Panc1 (cell line): ENCODE results near the gene HES5. TPM values are rescaled to one million over a fixed set of nuclear protein-coding genes. Genes with fewer than 3 reads are reported as not detected.

Experiments used
- ATAC-seq: fragments of 200-7000 bp; cut with Tn5 transposase; 2 replicates; pipeline ENCODE4 v1.9.1; 2020; ENCODE audit warnings: mild to moderate bottlenecking, moderate library complexity
- BruUV-seq: library from RNA; stranded (reverse); fragments of 400-500 nt; replicated peaks from 2 replicates; lab custom pipeline; 2021; lab: Mats Ljungman, UMichigan
- CTCF ChIA-PET: fragments of 300-600 bp; sonication (Branson Sonifier 250); formaldehyde crosslinking; loops from one replicate; lab custom pipeline; 2022; ENCODE audit warnings: antibody characterized with exemption; lab: Charles Lee
- POLR2A ChIA-PET: fragments of 300-600 bp; sonication (Branson Sonifier 250); formaldehyde crosslinking; loops from one replicate; lab custom pipeline; 2022; ENCODE audit warnings: antibody characterized with exemption; lab: Charles Lee
- DNase-seq: peaks from one replicate; pipeline ENCODE4 v3.0.0-alpha.2; 2010; ENCODE audit warnings: low read depth, low spot score
- H3K27ac ChIP-seq: 2 replicates; pipeline ENCODE4 v1.5.1; 2011; ENCODE audit warnings: mild to moderate bottlenecking, low read length, inconsistent platforms
- H3K27me3 ChIP-seq: fragments of 200-500 bp; sonication (Bioruptor generic); 2 replicates; pipeline ENCODE4 v1.6.0; 2014; ENCODE audit warnings: low read length, inconsistent platforms; ENCODE audit not compliant: control insufficient read depth, insufficient read depth
- H3K36me3 ChIP-seq: fragments of 200-500 bp; sonication (Bioruptor generic); 2 replicates; pipeline ENCODE4 v1.5.1; 2014; ENCODE audit warnings: inconsistent platforms, mild to moderate bottlenecking, low read length, moderate library complexity; ENCODE audit not compliant: control insufficient read depth, insufficient read depth
- H3K4me1 ChIP-seq: 2 replicates; pipeline ENCODE4 v1.5.1; 2011; ENCODE audit warnings: inconsistent platforms, mild to moderate bottlenecking, low read length, moderate library complexity; ENCODE audit not compliant: control insufficient read depth, insufficient read depth
- H3K4me3 ChIP-seq, 2 experiments: 2 replicates each; pipeline ENCODE4 v1.5.1; 2011 to 2012; ENCODE audit warnings: low read depth in 2 of 2, low read length in 2 of 2, mild to moderate bottlenecking in 2 of 2, inconsistent platforms in 1 of 2, moderate library complexity in 1 of 2
- H3K9me3 ChIP-seq: fragments of 200-500 bp; sonication (Bioruptor generic); 2 replicates; pipeline ENCODE4 v1.5.1; 2014; ENCODE audit warnings: low read depth, mild to moderate bottlenecking, inconsistent platforms, low read length, moderate library complexity; ENCODE audit not compliant: control insufficient read depth, insufficient read depth
- CTCF ChIP-seq: fragments of 450-650 bp; IDR thresholded peaks from 2 replicates; pipeline ENCODE4 v1.5.1; 2017; ENCODE audit warnings: mild to moderate bottlenecking
- POLR2AphosphoS5 ChIP-seq: IDR thresholded peaks from 2 replicates; pipeline ENCODE4 v1.6.1; 2012; ENCODE audit warnings: mild to moderate bottlenecking, low read depth, low read length, moderate library complexity
- SIN3A ChIP-seq: IDR thresholded peaks from 2 replicates; pipeline ENCODE4 v1.6.1; 2012; ENCODE audit warnings: low read depth, mild to moderate bottlenecking, low read length, moderate library complexity, borderline replicate concordance; ENCODE audit not compliant: insufficient read depth
- TCF7L2 ChIP-seq: IDR thresholded peaks from 2 replicates; pipeline ENCODE4 v1.6.1; 2011; ENCODE audit warnings: mild to moderate bottlenecking, low read depth, low read length, inconsistent platforms
- in situ Hi-C: cut with HindIII; loops from 2 replicates; pipeline ENCODE4 v1.10.0; 2016; ENCODE audit warnings: low sequenced_read_pairs, low pct_unique_long_range_greater_than_20kb
- intact Hi-C: fragments of 100-400 bp; cut with micrococcal nuclease; formaldehyde crosslinking; loops from one replicate; pipeline ENCODE4 v1.10.0; 2022; ENCODE audit not compliant: unreplicated experiment
- total RNA-seq: library from RNA; stranded (reverse); gene quantifications from one replicate; pipeline ENCODE4 v1.2.1, GENCODE V29; 2021; ENCODE audit not compliant: unreplicated experiment
- TF ChIP-seq, protein P1 (sequence below), 2 experiments: IDR thresholded peaks; 2 replicates each; pipeline ENCODE4 v1.6.1; 2011 to 2012; ENCODE audit warnings: low read depth in 2 of 2, control low read depth in 1 of 2, low read length in 1 of 2, mild to moderate bottlenecking in 1 of 2, moderate library complexity in 1 of 2; ENCODE audit not compliant: insufficient read depth in 1 of 2

HES5 gene
- total RNA-seq, 1 experiment from 2014 or later: not detected

GRCh38 chr1:2483970-2484369, 46.1 kb downstream of the HES5 start:
- TF ChIP-seq, protein P1, sequence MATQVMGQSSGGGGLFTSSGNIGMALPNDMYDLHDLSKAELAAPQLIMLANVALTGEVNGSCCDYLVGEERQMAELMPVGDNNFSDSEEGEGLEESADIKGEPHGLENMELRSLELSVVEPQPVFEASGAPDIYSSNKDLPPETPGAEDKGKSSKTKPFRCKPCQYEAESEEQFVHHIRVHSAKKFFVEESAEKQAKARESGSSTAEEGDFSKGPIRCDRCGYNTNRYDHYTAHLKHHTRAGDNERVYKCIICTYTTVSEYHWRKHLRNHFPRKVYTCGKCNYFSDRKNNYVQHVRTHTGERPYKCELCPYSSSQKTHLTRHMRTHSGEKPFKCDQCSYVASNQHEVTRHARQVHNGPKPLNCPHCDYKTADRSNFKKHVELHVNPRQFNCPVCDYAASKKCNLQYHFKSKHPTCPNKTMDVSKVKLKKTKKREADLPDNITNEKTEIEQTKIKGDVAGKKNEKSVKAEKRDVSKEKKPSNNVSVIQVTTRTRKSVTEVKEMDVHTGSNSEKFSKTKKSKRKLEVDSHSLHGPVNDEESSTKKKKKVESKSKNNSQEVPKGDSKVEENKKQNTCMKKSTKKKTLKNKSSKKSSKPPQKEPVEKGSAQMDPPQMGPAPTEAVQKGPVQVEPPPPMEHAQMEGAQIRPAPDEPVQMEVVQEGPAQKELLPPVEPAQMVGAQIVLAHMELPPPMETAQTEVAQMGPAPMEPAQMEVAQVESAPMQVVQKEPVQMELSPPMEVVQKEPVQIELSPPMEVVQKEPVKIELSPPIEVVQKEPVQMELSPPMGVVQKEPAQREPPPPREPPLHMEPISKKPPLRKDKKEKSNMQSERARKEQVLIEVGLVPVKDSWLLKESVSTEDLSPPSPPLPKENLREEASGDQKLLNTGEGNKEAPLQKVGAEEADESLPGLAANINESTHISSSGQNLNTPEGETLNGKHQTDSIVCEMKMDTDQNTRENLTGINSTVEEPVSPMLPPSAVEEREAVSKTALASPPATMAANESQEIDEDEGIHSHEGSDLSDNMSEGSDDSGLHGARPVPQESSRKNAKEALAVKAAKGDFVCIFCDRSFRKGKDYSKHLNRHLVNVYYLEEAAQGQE (IDR thresholded peaks at IDR 0.05; ENCODE audit: insufficient read depth in 1 of 2, low read depth in 2 of 2, low read length in 1 of 2): no peak
- TF ChIP-seq SIN3A: no peak
- no peak for TF ChIP-seq TCF7L2
- TF ChIP-seq CTCF: no peak
- no peak for TF ChIP-seq POLR2AphosphoS5
- no TSS peak for BruUV-seq
- Histone ChIP-seq H3K4me3 (no peak overlapping the region), H3K9me3 (no peaks in the 10 kb centered on the region), H3K36me3 (no peaks in the 10 kb centered on the region), H3K4me1 (peaks cover 35% of the 10 kb centered on the region), H3K27ac (no peak overlapping the region), H3K27me3 (no peaks in the 10 kb centered on the region)
- ATAC-seq: no peak
- DNase-seq: no peak
- in situ Hi-C loops (no loop called here), intact Hi-C loops (no loop called here)
- POLR2A ChIA-PET: no interaction called here
- CTCF ChIA-PET: no interaction called here

DNA sequence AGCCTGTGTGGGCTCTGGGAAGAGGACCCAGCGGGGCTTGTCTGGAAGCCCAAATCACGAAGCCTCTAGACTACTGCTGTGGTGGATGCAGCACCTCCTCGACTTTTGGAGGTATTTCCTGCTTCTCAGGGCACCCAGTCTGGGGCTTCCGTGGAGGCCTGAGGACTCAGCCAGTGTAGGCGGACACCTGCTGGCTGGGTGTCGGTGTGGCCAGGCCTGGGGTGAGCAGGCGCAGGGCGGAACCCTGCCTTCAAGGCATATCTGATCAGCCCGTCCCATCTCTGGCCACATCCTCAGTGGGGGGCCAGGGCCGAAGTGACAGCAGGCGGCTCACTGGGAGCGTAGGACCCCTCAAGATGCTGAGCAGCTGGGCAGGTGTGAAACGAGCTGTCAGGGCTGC, 47.0 kb downstream of the HES5 start:
- POLR2A ChIA-PET: no interaction called here
- ATAC-seq (0 out of 2 replicates have a peak, but pooled peaks have one; percentile 10), DNase-seq (no peak)
- H3K27me3 ChIP-seq: no peaks in the 10 kb centered on the region
- H3K9me3 ChIP-seq: no peaks in the 10 kb centered on the region
- no peak for TF ChIP-seq CTCF
- TF ChIP-seq POLR2AphosphoS5: no peak
- no peak for TF ChIP-seq SIN3A
- TF ChIP-seq TCF7L2: no peak
- TF ChIP-seq, protein P1 (IDR thresholded peaks at IDR 0.05; ENCODE audit: insufficient read depth in 1 of 2, low read depth in 2 of 2, low read length in 1 of 2): no peak
- no peak overlapping the region for H3K4me3 ChIP-seq
- CTCF ChIA-PET: no interaction called here
- peaks cover 38% of the 10 kb centered on the region for H3K4me1 ChIP-seq
- no TSS peak for BruUV-seq
- intact Hi-C loops (no loop called here), in situ Hi-C loops (no loop called here)
- no peak overlapping the region for H3K27ac ChIP-seq
- no peaks in the 10 kb centered on the region for H3K36me3 ChIP-seq
